GM19452 (cell line): ENCODE measurements around the gene ZFAND6.
"Not testable (repeated sequence)": the region's sequence is repeated elsewhere in the genome, so short reads cannot be mapped to it uniquely, and the experiment has no call there.

Source experiments
- ATAC-seq: cut with Tn5 transposase; IDR thresholded peaks from one replicate; pipeline ENCODE4 v1.9.1; 2021; ENCODE audit not compliant: unreplicated experiment

ZFAND6 gene

DNA sequence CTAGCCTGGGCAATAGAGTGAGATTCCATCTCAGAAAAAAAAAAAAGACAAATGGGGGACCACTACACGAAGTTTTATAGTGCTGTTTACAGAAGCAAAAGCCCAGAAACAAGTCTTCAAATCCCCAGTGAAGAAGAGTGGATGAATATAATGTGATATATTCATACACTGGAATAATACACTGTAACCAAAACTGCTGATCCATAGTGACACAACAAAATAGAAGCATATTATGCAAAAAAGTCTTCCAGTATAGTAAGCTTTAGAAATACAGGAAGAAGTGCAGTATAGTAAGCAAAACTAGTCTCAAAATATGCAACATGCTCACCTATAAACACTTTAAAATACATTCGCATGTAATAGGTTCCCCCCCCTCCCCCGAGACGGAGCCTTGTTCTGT, 81.4 kb downstream of the ZFAND6 start:
- ATAC-seq = no peak

DNA sequence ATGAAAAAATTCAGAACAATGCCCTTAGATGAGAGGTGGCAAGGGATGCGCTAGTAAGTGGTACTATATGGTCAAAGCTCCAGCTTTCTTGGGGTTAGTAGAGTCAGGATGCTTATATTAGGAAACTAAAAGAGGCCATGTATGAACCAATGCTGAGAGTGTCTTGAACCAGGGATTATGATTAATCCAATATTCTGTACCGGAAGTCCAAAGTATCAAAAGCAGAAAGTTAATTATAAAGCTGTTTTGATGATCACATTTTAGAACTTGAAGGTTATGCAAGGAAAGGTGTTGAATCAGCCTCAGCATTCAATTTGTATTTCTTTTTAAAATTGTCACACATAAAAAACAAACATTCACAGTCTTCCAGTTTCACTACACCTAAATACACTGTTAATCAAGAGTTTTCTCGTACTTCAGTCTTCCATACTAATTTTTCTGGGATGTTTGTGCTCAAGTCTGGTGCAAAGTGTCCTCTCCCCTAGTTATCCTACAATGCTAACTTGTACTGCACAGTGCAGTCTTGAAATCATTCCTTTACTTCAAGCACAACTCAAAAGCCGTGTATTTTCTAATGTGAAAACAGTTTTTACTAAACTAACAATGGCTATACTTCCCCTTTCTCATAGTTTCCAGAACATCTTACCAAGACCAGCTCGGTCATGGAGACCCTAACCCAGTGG, 82.6 kb downstream of the ZFAND6 start:
- no peak for ATAC-seq

DNA sequence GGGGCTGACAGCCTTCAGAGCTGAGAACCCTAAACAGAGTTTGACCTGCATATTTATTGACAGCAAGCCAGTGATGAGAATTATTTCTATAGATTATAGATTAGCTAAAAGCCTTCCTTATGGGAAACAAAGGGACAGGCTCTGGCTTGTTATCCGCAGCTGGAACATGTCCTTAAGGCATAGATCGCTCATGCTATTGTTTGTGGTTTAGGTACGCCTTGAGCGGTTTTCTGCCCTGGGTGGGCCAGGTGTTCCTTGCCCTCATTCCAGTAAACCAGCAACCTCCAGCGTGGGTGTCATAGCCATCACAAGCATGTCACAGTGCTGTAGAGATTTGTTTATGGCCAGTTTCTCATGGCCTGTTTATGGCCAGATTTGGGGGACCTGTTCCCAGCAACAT, 83.2 kb downstream of the ZFAND6 start:
- no peak for ATAC-seq

DNA sequence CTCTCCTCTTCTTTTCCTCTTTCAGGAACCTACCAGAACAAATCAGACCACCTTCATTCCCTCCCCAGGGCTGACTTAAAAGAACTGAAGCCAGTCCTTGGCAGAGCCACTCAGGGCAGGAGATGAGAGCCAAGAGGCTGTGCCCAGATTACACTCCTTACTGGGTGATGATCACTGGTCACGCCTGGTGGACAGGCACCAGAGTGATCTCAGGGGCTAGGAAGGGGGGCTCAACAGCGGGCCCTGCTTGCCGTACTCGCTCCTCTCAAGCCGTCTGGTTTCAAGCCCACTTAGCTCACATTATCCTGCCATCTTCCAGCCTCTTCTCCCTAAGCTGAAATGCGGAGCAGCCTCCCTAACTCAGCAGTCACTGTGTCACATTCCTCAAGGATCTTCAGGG, 91.7 kb downstream of the ZFAND6 start:
- ATAC-seq = no peak

DNA sequence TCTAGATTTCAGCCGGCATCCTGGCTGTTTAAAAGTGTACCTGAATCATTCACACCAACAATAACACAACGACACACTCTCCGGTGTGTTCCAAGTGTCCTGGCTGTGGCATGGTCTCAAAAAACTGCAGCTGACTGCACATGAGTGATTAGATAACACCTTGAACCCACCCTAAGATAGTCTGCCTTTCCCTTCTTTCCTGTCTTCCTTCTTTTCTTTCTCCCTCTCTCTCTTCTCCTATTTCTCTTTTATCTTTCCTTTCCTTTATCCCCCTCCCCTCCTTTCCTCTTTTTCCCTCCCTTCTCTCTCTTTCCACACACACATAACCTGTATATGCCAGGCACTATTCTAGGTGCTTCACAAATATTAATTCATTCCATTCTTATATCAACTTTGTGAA, 92.1 kb downstream of the ZFAND6 start:
- ATAC-seq = no peak

DNA sequence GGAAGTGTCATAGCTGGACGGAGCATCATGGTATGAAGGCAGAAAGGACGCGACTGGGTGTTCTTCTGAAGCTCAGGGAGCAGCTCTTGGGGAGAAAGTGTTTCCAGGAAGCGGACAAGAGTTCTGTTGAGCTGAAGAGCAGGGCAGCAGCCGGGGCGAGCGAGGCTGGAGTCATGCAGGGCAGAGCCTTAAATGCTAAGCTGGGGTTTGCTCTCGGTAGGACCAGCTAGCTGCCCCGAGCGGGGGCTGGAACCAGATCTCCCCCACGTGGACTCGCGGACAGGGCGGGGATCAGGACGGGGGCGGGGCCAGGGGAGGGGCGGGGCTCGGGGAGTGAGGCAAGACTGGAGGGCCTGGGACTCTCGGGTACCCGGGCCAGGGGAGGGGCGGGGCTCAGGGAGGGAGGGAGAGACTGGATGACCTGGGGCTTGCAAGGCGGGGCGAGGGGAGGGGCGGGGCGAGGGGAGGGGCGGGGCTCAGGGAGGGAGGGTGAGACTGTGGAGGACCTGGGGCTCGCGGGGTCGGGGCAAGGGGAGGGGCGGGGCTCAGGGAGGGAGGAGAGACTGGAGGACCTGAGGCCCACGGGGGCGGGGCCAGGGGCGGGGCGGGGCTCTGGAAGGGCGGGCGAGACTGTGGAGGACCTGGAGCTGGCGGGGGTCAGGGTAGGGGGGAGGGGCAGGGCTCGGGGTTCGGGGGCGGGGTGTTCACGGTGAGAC, 92.9 kb downstream of the ZFAND6 start:
- peak; percentile 49 for ATAC-seq

DNA sequence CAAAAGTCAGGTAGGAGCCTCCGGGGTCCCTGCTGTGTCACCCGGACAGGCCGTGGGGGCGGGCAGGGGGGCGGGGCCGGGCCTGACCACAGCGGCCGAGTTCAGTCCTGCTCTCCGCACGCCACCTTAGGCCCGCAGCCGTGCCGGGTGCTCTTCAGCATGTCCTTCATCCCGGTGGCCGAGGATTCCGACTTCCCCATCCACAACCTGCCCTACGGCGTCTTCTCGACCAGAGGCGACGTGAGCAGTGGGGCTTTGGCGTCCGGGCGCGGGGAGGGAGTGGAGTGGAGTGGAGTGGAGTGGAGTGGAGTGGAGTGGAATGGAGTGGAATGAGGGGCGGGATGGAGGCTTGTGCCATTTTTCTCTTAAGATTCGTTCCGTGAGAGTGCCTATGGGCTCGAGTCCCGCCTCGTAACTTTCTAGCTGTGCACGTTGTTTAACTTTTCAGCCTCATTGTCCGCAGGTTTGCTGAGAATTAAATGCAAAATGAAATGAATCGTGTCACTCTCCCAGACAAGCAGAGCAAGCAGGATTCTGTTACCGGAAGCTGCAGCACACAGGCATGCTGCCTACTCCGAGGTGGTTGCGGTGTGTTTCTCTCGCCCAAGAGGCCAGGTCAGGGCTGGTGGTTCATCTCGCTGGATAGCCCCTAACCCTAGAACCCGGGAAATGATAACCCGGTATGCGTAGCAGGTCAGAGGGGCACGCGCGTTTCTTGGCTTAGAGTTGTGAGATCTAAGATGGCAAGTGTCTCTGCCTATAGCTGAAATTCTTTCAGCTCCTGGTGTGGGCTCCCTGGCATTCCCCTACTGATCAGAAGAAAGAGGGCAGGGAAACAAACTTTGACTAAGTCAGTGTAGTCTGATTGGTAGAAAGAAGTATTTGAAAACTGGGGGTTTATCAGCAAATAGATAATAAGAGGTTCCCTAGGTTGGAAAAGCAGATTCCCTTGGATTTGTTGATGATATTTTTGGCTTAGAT, 93.7 kb downstream of the ZFAND6 start, which contains the start of gene FAH:
Gene FAH, plus strand, starts transcription at position 104 of the 981 bp plus-strand sequence. Its CDS starts 56 bp downstream, at position 160.
- ATAC-seq = peak; percentile 62

DNA sequence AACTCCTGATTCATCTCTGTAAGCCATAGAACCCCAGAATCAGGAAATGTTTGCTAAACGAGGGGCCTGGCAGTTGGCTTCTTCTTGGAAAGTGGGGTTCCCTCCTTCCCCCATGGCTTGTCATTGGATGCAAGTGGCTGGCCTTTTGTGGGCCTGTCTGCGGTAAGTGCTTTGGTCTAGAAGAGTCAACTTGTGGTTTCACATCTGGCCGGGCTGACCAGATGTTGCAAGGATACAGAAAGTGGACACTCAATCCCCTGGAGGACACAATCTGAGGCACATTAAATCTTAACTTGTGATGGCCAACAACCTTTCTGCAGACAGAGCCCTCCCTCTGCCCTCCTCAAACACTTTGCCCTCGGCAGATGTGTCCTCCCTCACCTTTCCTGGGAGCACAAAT, 94.4 kb downstream of the ZFAND6 start:
- no peak for ATAC-seq

DNA sequence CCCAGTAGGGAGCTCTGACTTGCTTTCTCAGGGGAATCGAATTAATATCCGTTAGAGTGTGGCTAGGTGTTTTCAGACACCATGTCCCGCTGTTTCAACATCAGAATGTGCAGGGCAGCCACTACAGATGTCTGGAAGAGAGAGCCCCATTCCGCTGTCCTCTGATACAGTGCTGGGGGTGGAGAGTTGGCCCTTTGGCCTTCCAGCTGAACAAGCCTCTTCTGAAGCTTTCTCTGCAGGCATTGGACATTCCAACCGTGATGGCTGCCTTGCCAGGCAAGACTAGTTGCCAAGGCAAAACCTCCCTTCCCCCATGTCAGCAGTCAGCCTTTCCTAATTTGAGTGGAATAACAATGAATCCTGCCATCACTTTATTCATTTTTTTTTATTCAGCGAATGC, 94.9 kb downstream of the ZFAND6 start:
- ATAC-seq = no peak

DNA sequence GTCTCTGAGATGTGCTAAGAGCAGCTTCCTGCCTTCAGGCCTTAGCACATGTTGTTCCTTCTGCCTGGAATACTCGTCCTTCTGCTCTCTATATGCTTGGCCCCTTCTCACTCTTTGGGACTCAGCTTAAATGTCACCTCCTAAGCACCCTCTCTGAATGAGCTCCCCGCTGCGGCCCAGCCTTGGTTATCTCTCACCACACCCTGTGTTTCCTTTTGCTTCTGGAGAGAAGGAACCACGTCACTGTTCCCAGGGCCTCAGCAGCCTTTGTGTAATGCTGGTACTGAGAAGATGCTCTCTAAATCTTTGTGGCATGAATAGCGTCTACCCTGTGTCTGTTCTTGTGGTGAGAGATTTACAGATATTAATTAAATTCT, 95.5 kb downstream of the ZFAND6 start:
- no peak for ATAC-seq

DNA sequence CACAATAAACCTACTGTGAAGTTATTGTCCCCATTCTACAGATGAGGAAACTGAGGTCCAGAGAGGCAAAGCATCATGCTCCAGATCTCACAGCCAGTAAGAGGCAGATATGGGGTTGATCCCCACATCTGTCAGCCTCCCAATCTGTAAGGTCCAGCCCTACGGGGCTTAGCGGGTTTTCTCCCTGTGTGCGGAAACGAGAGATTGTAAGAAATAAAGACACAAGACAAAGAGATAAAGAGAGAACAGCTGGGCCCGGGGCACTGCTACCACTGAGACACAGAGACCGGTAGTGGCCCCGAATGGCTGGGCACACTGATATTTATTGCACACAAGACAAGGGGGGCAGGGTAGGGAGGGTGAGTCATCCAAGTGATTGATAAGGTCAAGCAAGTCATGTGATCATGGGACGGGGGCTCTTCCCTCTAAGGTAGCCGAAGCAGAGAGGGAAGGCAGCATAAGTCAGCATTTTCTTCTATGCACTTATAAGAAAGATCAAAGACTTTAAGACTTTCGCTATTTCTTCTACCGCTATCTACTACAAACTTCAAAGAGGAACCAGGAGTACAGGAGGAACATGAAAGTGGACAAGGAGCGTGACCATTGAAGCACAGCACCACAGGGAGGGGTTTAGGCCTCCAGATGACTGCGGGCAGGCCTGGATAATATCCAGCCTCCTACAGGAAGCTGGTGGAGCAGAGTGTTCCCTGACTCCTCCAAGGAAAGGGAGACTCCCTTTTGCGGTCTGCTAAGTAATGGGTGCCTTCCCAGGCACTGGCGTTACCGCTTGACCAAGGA, 96.1 kb downstream of the ZFAND6 start:
- ATAC-seq = not testable (repeated sequence)

DNA sequence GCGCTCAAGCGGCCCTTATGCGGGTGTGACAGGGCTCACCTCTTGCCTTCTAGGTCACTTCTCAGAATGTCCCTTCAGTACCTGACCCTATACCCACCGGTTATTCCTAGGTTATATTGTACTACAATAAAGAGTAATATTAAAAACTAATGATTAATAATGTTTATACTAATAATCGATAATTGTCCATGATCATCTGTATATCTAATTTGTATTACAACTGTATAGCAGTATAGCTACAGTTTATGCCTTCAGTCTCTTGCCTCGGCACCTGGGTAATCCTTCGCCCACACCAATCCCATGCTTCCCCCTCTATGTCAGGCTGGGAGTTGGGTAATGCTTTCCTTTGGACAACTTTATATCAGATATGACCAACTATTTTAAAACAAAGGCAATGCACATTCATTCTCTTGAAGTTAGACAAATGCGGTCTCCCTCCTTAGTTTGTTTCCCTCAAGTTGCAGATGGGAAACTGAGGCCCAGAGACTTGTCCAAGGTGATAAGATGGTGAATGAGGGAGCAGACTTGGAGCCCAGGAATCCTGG, 96.8 kb downstream of the ZFAND6 start:
- no peak for ATAC-seq

DNA sequence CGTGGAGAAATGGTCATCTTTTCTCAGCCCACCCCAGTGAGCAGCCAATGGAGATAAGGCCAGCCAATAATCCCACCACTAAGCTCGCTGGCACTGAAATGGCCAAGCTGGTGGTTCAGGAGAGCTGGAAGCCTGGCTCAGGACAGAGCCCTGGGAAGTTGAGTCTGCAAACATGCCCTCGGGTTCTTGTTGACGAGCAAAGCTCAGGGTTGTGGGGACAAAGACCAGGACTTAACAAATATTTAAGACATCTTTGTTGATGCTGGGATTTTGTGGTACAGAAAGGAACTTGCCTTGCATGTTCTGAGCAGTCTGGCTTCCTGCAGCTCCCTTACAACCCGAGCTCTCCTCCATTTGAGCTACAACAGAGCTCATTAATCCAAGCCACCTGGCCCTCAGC, 97.7 kb downstream of the ZFAND6 start:
- ATAC-seq = no peak

DNA sequence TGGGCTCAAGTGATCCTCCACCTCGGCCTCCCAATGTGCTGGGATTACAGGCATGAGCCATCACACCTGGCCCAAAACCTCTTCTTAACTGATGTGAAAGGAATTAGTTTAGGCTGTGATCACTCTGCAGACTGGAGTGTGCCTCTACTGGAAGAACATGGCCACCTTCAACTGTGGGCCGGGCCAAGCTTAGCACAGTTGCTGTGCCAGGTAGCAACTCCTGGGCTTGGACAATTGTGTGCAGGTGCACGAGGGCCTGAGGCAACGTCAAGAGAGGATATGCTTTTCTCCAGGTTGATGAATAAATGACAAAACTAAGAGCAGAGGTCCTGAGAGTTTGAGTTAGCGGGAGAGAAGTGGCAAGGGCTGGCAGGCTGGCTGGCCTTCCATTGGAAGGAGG, 99.8 kb downstream of the ZFAND6 start:
- ATAC-seq = no peak

DNA sequence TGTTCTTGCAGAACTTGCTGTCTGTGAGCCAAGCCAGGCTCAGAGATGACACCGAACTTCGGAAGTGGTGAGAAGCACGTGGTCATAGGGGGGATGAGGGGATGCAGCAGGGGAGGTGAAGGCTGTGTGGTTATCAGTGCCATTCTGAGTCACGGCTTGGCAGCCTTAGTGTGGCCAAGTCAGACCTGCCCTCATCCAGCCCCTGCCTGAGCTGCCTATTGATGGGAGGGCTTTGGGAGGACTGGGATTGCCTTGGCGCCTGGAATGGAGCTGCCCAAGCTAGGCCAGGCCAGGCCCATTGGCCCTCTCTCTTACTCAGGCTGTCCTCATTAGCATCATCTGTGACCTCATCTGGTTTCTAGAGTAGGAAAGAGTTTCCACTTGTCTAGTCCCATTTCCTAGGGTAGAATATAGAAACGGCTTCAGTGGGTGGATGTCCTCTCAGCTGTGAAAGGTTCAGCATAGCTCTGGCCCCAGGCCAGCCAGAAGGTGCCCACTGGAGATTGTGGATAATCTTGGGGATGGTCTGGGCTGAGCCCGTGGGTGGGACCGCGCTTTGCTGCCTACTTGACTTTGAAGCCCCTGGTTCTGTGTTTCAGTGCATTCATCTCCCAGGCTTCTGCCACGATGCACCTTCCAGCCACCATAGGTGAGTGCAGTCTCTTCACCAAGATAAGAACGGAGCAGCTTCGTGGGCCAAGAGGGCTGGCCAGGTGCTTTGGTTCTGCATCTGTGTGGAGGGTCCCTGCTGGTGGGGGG, 100.5 kb downstream of the ZFAND6 start:
- ATAC-seq = no peak

DNA sequence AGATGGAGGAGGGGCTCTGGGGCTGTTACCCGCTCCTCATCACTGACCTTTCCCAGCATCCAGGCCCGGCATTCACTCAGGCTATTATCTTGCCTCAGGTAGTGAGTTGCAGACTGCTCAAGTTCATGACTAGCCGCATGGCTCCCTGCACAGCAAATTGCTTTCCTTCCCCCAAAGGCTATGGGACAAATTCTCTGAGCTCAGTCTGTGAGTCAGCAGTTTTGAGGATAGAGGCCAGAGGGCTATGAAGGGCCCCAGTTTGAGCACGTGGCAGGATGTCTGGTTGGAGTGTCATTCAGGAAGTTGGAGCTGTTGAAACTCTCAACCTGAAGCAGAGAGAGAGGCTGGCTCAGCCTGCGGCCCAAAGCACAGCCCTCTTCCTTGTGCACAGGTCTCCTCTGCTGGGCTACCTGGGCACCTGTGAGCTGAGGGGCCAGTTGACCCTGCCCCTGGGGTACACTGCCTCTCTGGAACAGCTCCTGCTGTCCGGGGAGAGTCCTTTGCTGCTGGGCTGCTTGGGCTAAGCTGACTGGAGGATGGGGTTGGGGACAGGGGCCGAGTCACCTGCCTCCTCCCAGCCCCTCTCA, 101.2 kb downstream of the ZFAND6 start:
- peak; percentile 78 for ATAC-seq

DNA sequence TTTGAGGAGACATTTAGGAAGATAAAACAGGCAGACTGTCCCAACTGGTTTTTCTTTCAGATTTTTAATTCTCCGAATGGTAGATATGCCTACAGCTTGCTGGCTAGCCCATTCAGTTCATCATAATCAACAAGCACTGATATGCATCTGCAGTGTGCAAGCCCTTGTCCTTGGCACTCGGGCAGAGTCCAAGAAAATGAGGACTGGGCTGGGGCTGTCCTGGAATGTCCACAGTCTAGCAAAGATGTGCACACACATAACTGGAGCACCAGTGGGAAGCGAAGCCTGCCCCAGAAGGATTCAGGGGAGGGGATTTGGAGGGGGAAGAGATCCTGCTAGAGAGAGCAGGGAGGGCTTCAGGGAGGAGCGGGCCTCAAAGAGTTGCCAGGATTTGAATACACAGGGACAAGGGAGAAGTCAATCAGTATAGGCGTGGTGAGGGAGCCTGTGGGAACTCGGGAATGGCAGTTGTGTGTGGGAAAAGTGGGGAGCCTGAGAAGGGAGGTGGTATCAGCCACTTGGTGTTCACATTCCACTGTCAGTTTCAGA, 102.1 kb downstream of the ZFAND6 start:
- ATAC-seq = no peak

DNA sequence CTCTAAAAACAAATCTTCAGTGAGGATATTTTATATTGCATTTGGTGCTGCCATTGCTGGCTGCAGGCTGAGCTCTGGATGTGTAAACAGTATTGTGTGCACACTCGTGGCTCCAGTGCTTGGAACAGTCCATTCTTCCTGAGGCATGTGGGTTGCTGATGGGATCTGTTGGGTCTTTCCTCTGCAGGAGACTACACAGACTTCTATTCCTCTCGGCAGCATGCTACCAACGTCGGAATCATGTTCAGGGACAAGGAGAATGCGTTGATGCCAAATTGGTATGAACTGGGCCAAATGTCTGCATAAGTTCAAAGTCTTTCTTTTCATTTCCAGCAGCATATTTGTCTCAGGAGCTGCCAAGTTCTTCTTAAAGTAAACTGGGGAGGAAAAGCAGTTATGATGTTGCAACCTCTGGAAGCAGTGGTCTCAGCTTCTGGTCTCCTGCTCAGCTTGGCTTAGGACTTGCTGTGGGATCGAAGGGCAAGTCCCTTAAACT, 102.6 kb downstream of the ZFAND6 start:
- ATAC-seq = no peak

DNA sequence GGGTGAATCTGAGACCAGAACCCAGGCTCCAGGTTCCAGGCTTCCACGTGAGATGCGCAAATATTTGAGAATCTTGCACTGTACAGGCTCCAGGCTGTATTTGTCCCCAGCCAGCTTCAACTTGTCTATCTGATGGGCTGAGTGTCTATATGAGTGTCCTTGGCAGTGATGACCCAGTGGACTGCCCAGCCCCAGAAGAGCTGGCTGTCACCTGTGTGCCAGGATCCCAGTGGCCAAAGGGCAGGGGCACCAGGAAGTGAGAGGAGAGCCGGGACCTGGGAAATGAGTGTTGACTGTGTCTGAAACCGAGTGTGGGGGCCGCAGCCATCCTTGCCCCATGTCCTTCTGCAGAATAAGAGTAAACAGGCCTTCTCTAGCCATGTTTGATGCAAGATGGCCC, 103.7 kb downstream of the ZFAND6 start:
- ATAC-seq = no peak
